Neural progenitor cell (in vitro differentiated cells): Measurements from ENCODE around the gene ABCC6.
"Not testable (repeated sequence)": the region's sequence is repeated elsewhere in the genome, so short reads cannot be mapped to it uniquely, and the experiment has no call there.

Source experiments
- CTCF ChIP-seq: fragments of 200-600 bp; sonication (generic); IDR thresholded peaks from 2 replicates; pipeline ENCODE4 v1.5.1; 2017; ENCODE audit warnings: antibody characterized with exemption, mild to moderate bottlenecking
- EZH2 ChIP-seq: fragments of 200-600 bp; sonication (generic); IDR thresholded peaks from 2 replicates; pipeline ENCODE4 v1.6.1; 2017; ENCODE audit warnings: antibody characterized with exemption, mild to moderate bottlenecking, moderate library complexity
- EZH2phosphoT487 ChIP-seq: fragments of 200-600 bp; sonication (generic); IDR thresholded peaks from 2 replicates; pipeline ENCODE4 v1.6.1; 2017; ENCODE audit warnings: antibody characterized with exemption

- TF ChIP-seq CTCF, EZH2, EZH2phosphoT487: not testable (repeated sequence)
Observed at GRCh38 chr16:16240667-16241066, 17.4 kb upstream of the ABCC6 start.
